Measurements from ENCODE around the gene ALOX5AP.

ALOX5AP gene

DNA sequence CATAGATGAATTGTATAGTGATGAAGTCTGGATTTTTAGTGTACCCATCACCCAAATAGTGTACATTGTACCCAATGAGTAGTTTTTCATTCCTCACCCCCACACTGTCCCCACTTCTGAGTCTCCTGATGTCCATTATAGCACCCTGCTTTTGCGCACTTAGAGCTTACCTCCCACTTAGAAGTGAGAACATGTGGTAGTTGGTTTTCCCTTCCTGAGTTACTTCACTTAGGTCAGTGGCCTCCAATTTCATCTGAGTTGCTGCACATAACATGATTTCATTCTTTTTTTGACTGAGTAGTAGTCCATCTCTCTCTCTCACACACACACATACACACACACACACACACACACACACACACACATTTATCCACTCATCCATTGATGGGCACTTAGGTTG lies 43.2 kb upstream of the ALOX5AP start:
- peaks cover 2% of the 10 kb centered on the region for H3K27me3 ChIP-seq (replicated peaks; ENCODE audit: control insufficient read depth, insufficient read depth, low read length)
- no peak for TF ChIP-seq CTCF (IDR thresholded peaks at IDR 0.05; ENCODE audit: insufficient read depth, low read length, poor library complexity, severe bottlenecking)
- no peak overlapping the region for H3K4me3 ChIP-seq (replicated peaks; ENCODE audit: low read depth, low read length)
- no peak for DNase-seq (ENCODE audit: extremely low read depth, insufficient read length)
- no peaks in the 10 kb centered on the region for H3K36me3 ChIP-seq (ENCODE audit: control insufficient read depth, insufficient read depth, low read length)

- Histone ChIP-seq H3K4me3 (replicated peaks; ENCODE audit: low read depth, low read length) (no peak overlapping the region), H3K27me3 (replicated peaks; ENCODE audit: control insufficient read depth, insufficient read depth, low read length) (peaks cover 2% of the 10 kb centered on the region), H3K36me3 (ENCODE audit: control insufficient read depth, insufficient read depth, low read length) (no peaks in the 10 kb centered on the region)
- DNase-seq (ENCODE audit: extremely low read depth, insufficient read length) = no peak
- no peak for TF ChIP-seq CTCF (IDR thresholded peaks at IDR 0.05; ENCODE audit: insufficient read depth, low read length, poor library complexity, severe bottlenecking)
Observed at GRCh38 chr13:30696278-30697176, 38.8 kb upstream of the ALOX5AP start.

DNA sequence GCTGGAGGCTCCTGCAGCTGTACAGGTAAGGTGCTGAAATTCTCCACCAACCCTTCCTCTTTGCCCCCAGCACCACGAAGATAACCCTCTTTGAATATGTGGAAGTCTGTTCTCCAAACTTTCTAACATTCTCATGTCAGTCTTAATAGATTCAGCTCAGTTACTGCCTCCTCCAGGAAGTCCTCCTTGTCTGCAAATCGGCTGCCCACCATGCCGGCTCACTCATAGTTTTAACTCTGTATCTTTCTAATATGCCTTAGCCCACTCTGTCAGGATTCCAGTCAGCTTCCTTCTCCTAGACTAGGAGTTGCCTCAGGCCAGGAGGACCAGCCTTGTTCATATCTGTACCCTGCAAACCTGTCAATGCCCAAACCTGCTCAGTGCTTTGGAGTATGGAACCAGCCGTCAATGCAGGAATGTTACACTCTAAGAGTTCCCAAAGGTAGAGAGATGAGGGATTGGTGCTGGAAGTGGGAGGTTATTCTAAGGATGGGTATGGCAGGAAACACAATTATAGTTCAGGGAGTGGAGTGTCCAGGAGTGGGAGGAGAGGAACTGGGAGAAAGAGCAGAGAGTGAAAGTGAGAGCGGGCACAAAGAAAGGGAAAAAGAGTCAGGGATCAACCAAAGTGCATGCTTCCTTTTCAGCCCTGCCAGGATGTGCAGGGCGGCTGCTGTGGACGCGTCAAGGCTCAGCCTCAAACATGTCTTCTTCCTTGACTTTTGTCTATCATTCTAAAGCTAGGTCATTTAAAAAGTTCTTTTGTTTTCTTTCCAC lies 38.0 kb upstream of the ALOX5AP start:
- no peak for TF ChIP-seq CTCF (IDR thresholded peaks at IDR 0.05; ENCODE audit: insufficient read depth, low read length, poor library complexity, severe bottlenecking)
- no peak for DNase-seq (ENCODE audit: extremely low read depth, insufficient read length)
- Histone ChIP-seq H3K4me3 (replicated peaks; ENCODE audit: low read depth, low read length) (no peak overlapping the region), H3K27me3 (replicated peaks; ENCODE audit: control insufficient read depth, insufficient read depth, low read length) (peaks cover 2% of the 10 kb centered on the region), H3K36me3 (ENCODE audit: control insufficient read depth, insufficient read depth, low read length) (no peaks in the 10 kb centered on the region)

DNA sequence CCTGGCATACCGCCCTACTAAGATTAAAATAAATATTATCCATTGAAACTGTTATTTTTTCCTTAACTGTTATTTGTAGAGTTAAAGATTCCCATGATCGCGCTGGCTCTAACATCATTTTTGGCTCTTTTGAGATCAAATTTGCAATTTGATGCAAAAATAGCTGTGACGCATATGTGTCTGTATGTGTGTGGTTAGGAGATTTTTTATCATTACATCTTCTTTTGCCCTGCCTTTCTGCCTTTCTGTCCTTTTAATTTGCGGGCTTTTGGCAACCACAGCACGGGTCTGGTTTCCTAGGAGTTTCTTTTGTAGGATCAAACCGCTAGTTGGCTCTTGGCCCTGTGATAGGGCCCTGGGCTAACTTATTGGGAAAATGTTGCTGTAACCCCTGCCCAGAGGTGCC lies 37.3 kb upstream of the ALOX5AP start:
- H3K4me3 ChIP-seq (replicated peaks; ENCODE audit: low read depth, low read length) = no peak overlapping the region

GRCh38 chr13:30698488-30699005 lies 36.8 kb upstream of the ALOX5AP start:
- no peak for DNase-seq (ENCODE audit: extremely low read depth, insufficient read length)
- Histone ChIP-seq H3K4me3 (replicated peaks; ENCODE audit: low read depth, low read length) (no peak overlapping the region), H3K36me3 (ENCODE audit: control insufficient read depth, insufficient read depth, low read length) (no peaks in the 10 kb centered on the region), H3K27me3 (replicated peaks; ENCODE audit: control insufficient read depth, insufficient read depth, low read length) (peaks cover 2% of the 10 kb centered on the region)
- no peak for TF ChIP-seq CTCF (IDR thresholded peaks at IDR 0.05; ENCODE audit: insufficient read depth, low read length, poor library complexity, severe bottlenecking)

More for the DNA sequence above, 37.3 kb upstream of the ALOX5AP start:
- no peak for DNase-seq (ENCODE audit: extremely low read depth, insufficient read length)
- H3K27me3 ChIP-seq (replicated peaks; ENCODE audit: control insufficient read depth, insufficient read depth, low read length) = peaks cover 2% of the 10 kb centered on the region
- H3K36me3 ChIP-seq (ENCODE audit: control insufficient read depth, insufficient read depth, low read length) = no peaks in the 10 kb centered on the region
- no peak for TF ChIP-seq CTCF (IDR thresholded peaks at IDR 0.05; ENCODE audit: insufficient read depth, low read length, poor library complexity, severe bottlenecking)
